AG04449 (cell line): Measurements from ENCODE around the gene LRRC49.

ENCODE experiments used
- CTCF ChIA-PET: fragments of 350-600 bp; formaldehyde crosslinking; extraction: SDS; loops from one replicate; lab custom pipeline; 2021; ENCODE audit warnings: antibody characterized with exemption; lab: Yijun Ruan, JAX
- POLR2A ChIA-PET: fragments of 400-600, 350-600 bp; formaldehyde crosslinking; extraction: SDS; loops from one replicate; lab custom pipeline; 2020; ENCODE audit warnings: antibody characterized with exemption, inconsistent platforms; lab: Yijun Ruan, JAX
- DNase-seq: peaks from one replicate; pipeline ENCODE4 v3.0.0-alpha.2; 2010; ENCODE audit warnings: low read depth, low spot score
- H3K4me3 ChIP-seq: 2 replicates; pipeline ENCODE4 v1.5.1; 2011; ENCODE audit warnings: low read depth, mild to moderate bottlenecking, control low read depth, low read length
- TF ChIP-seq, protein P1 (sequence below): IDR thresholded peaks from one replicate; pipeline ENCODE4 v1.5.1; 2011; ENCODE audit warnings: mild to moderate bottlenecking, moderate library complexity, low read length, control low read depth, inconsistent platforms; ENCODE audit not compliant: insufficient read depth; ENCODE audit errors: missing control alignments

LRRC49 gene

DNA sequence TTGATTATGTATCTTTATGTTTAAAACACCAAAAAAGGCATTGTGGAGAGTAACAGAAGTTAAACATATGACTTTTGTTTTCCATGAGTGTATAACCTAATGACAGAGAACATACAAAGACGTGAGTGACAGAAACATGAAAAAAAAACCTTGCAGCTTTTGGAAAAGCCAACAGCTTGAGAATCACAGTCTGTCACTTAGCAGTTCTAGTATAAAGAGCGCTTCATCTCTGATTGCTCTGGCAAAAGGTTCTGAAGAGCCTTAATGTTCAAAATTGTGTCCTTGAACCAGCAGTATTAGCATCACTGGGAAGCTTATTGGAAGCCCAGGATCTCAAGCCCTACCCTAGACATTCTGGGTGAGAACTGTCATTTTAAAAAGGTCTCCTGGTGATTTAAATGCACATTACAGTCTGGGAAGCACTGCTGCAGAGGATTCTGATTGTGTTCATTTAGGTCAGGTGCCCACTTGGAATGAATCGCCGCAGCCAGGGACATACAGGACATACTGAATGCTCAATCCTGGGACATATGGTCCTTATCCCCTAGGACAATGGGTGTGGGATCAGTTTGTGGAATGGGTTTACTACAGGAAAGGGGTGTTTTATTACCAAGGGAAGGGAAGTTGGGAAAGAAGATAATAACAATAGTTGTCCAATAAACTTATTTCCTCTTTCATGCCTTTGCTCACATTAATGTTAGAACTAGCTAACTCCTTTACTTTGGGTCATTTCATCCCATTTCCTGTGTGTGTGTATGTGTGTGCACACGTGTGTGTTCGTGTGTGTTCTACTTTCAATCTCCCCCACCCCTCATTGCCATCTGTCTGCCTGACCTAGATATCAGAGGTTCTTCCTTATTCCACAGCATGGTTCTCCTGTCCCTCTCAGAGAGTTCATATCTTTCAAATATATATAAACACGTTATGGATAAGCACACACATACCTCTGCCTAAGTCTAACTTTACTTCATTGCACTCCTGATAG, 55.0 kb downstream of the LRRC49 start:
- H3K4me3 ChIP-seq = no peak overlapping the region
- ChIA-PET POLR2A (no interaction called here), CTCF (interaction anchor here (0.7 kb wide), 1 partner anchor 18 kb away, joined by 3 read pairs; no protein-coding TSS in a partner anchor)
- no peak for DNase-seq
- TF ChIP-seq, protein P1, sequence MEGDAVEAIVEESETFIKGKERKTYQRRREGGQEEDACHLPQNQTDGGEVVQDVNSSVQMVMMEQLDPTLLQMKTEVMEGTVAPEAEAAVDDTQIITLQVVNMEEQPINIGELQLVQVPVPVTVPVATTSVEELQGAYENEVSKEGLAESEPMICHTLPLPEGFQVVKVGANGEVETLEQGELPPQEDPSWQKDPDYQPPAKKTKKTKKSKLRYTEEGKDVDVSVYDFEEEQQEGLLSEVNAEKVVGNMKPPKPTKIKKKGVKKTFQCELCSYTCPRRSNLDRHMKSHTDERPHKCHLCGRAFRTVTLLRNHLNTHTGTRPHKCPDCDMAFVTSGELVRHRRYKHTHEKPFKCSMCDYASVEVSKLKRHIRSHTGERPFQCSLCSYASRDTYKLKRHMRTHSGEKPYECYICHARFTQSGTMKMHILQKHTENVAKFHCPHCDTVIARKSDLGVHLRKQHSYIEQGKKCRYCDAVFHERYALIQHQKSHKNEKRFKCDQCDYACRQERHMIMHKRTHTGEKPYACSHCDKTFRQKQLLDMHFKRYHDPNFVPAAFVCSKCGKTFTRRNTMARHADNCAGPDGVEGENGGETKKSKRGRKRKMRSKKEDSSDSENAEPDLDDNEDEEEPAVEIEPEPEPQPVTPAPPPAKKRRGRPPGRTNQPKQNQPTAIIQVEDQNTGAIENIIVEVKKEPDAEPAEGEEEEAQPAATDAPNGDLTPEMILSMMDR = no peak

DNA sequence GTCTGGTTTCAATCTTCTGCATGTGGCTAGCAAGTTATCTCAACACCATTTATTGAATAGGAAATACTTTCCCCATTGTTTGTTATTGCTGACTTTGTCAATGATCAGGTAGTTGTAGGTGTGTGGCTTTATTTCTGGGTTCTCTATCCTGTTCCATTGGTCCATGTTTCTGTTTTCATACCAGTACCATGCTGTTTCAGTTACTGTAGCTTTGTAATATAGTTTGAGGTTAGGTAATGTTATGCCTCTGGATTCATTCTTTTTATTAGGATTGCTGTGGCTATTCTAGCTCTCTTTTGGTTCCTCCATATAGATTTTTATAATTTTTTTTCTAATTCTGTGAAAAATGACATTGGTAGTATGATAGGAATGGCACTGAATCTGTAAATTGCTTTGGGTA, 58.3 kb downstream of the LRRC49 start:
- TF ChIP-seq, protein P1 = no peak
- no peak for DNase-seq
- ChIA-PET CTCF (interaction anchor here (1.2 to 1.6 kb wide), 2 partner anchors 14 to 22 kb away, joined by 4 read pairs; no protein-coding TSS in a partner anchor), POLR2A (no interaction called here)
- no peak overlapping the region for H3K4me3 ChIP-seq

DNA sequence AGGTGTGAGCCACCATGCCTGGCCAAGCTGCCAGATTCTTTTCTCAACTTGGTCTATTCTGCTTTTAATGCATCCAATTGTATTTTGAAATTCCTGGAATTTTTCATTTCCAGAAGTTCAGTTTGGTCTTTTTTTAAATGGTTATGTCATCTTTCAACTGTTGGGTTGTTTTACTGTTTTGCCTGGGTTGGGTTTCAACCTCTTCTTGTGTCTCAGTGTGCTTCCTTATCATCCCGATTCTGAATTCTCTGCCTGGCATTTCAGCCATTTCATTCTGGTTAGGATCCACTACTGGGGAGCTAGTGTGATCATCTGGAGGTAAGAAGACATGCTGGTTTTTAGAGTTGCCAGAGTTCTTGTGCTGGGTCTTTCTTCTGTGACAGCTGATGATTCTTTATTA, 61.5 kb downstream of the LRRC49 start:
- no peak overlapping the region for H3K4me3 ChIP-seq
- TF ChIP-seq, protein P1 = no peak
- CTCF ChIA-PET = interaction anchor here (0.9 to 1.2 kb wide), 2 partner anchors 18 to 20 kb away, joined by 3 read pairs; no protein-coding TSS in a partner anchor
- POLR2A ChIA-PET = no interaction called here
- DNase-seq = no peak

DNA sequence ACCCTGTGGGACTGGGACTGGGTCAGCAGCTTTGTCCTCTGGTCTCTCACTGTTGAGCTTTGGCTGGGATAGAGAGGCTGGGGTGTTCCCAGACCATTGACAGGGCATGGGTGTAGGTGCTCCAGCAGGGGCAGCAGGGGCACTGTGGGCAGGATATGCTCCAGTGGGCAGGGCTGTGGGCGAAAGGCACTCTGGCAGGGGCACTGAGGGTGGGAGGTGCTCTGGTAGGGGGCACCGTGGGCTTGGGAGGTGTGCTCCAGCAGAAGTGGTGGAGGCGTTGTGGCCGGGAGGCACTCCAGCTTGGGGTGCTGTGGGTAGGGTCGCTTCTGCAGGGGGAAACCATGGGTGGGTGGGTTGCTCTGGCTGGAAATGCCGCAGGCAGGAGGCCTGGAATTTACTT, 62.1 kb downstream of the LRRC49 start:
- ChIA-PET POLR2A (no interaction called here), CTCF (interaction anchor here (0.9 to 2.0 kb wide), 3 partner anchors 17 to 489 kb away, joined by 3 to 5 read pairs (median 3); no protein-coding TSS in a partner anchor)

DNA sequence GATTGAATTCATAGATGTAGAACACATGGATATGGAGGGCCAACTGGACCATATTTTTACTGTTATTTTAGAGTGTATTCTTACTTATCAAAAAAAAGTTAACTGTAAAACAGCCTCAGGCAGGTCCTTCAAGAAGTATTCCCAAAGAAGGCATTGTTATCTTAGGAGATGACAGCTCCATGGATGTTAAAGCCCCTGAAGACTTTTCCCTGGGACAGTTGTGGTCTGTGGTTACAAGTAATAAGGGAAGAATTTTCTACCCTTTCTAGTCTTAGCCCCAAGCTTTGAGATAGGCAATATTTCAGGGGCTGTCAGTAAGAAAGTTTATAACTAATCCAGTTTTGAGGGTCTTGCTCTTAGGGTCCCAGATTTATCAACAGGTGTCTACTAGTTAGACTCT, 62.5 kb downstream of the LRRC49 start:
- TF ChIP-seq, protein P1 = no peak
- no peak for DNase-seq
- H3K4me3 ChIP-seq = no peak overlapping the region
- ChIA-PET CTCF (interaction anchor here (0.9 to 2.0 kb wide), 2 partner anchors 17 to 488 kb away, joined by 3 to 5 read pairs; no protein-coding TSS in a partner anchor), POLR2A (no interaction called here)

More for the DNA sequence above, 62.1 kb downstream of the LRRC49 start:
- TF ChIP-seq, protein P1 = no peak
- no peak overlapping the region for H3K4me3 ChIP-seq
- DNase-seq = no peak
